Parathyroid adenoma (tissue), 2 donors: ENCODE measurements around the gene SOHLH1.

ENCODE experiments used
- H2AFZ ChIP-seq: fragments of 300-600 bp; sonication (generic); one replicate; pipeline ENCODE4 v1.7.0; 2017; ENCODE audit warnings: antibody characterized with exemption, mild to moderate bottlenecking
- H3K27ac ChIP-seq: fragments of 300-600 bp; sonication (generic); one replicate; pipeline ENCODE4 v1.7.0; 2017
- H3K27me3 ChIP-seq: fragments of 300-600 bp; sonication (generic); one replicate; pipeline ENCODE4 v1.7.0; 2017; ENCODE audit warnings: low read length; ENCODE audit not compliant: control insufficient read depth, insufficient read depth
- H3K36me3 ChIP-seq: fragments of 300-600 bp; sonication (generic); one replicate; pipeline ENCODE4 v1.7.0; 2017; ENCODE audit warnings: low read length; ENCODE audit not compliant: control insufficient read depth, insufficient read depth
- H3K4me1 ChIP-seq: fragments of 300-600 bp; sonication (generic); one replicate; pipeline ENCODE4 v1.7.0; 2017; ENCODE audit warnings: control low read depth
- H3K4me2 ChIP-seq: fragments of 300-600 bp; sonication (generic); one replicate; pipeline ENCODE4 v1.7.0; 2017; ENCODE audit warnings: low read length
- H3K4me3 ChIP-seq: fragments of 300-600 bp; sonication (generic); one replicate; pipeline ENCODE4 v1.7.0; 2017; ENCODE audit warnings: low read depth, low read length
- H3K79me2 ChIP-seq: fragments of 300-600 bp; sonication (generic); one replicate; pipeline ENCODE4 v1.7.0; 2017; ENCODE audit warnings: control low read depth
- H3K9ac ChIP-seq: fragments of 300-600 bp; sonication (generic); one replicate; pipeline ENCODE4 v1.7.0; 2017; ENCODE audit warnings: mild to moderate bottlenecking
- H3K9me3 ChIP-seq: fragments of 300-600 bp; sonication (generic); one replicate; pipeline ENCODE4 v1.7.0; 2017; ENCODE audit warnings: low read length; ENCODE audit not compliant: control insufficient read depth
- CTCF ChIP-seq: fragments of 300-600 bp; sonication (generic); IDR thresholded peaks from one replicate; pipeline ENCODE4 v1.7.0; 2017; ENCODE audit warnings: antibody characterized with exemption, mild to moderate bottlenecking
- donor health status: primary hyperparathyroidism.

SOHLH1 gene

GRCh38 chr9:135666534-135667462, 32.5 kb downstream of the SOHLH1 start:
- H3K4me2 ChIP-seq: no peak overlapping the region
- no peak for TF ChIP-seq CTCF
- H3K4me3 ChIP-seq: no peak overlapping the region
- no peaks in the 10 kb centered on the region for H3K27me3 ChIP-seq
- H3K79me2 ChIP-seq: no peaks in the 10 kb centered on the region
- no peak overlapping the region for H3K9ac ChIP-seq
- no peaks in the 10 kb centered on the region for H3K9me3 ChIP-seq
- H3K4me1 ChIP-seq: peaks cover 9% of the 10 kb centered on the region
- no peak overlapping the region for H2AFZ ChIP-seq
- H3K36me3 ChIP-seq: no peaks in the 10 kb centered on the region
- H3K27ac ChIP-seq: no peak overlapping the region

- no peaks in the 10 kb centered on the region for H3K36me3 ChIP-seq
- TF ChIP-seq CTCF: no peak
- H3K27ac ChIP-seq: no peak overlapping the region
- H3K79me2 ChIP-seq: no peaks in the 10 kb centered on the region
- no peaks in the 10 kb centered on the region for H3K9me3 ChIP-seq
- H2AFZ ChIP-seq: no peak overlapping the region
- H3K4me3 ChIP-seq: no peak overlapping the region
- no peaks in the 10 kb centered on the region for H3K27me3 ChIP-seq
- H3K4me1 ChIP-seq: peaks cover 9% of the 10 kb centered on the region
- no peak overlapping the region for H3K4me2 ChIP-seq
- H3K9ac ChIP-seq: no peak overlapping the region
These were observed 33.5 kb downstream of the SOHLH1 start for GRCh38 chr9:135665795-135666189.

GRCh38 chr9:135664801-135665794, 34.2 kb downstream of the SOHLH1 start:
- Histone ChIP-seq H3K36me3 (no peaks in the 10 kb centered on the region), H3K4me3 (no peak overlapping the region), H3K4me1 (peaks cover 9% of the 10 kb centered on the region), H3K27ac (no peak overlapping the region), H3K9me3 (no peaks in the 10 kb centered on the region), H3K4me2 (no peak overlapping the region), H2AFZ (no peak overlapping the region), H3K9ac (no peak overlapping the region), H3K27me3 (no peaks in the 10 kb centered on the region), H3K79me2 (no peaks in the 10 kb centered on the region)
- TF ChIP-seq CTCF: no peak

- Histone ChIP-seq H3K9ac (no peak overlapping the region), H3K4me1 (peaks cover 9% of the 10 kb centered on the region), H3K27ac (no peak overlapping the region), H2AFZ (no peak overlapping the region), H3K9me3 (no peaks in the 10 kb centered on the region), H3K4me3 (no peak overlapping the region), H3K79me2 (no peaks in the 10 kb centered on the region), H3K27me3 (no peaks in the 10 kb centered on the region), H3K4me2 (no peak overlapping the region), H3K36me3 (no peaks in the 10 kb centered on the region)
- no peak for TF ChIP-seq CTCF
These were observed 35.0 kb downstream of the SOHLH1 start for GRCh38 chr9:135664266-135664665.
